HUES6 (cell line): ENCODE data around the gene ZNF202.

Experiments used
- H3K27ac ChIP-seq: 2 replicates; pipeline ENCODE4 v1.7.0; 2013; ENCODE audit warnings: low read depth, mild to moderate bottlenecking, low read length, inconsistent platforms
- H3K27me3 ChIP-seq: 2 replicates; pipeline ENCODE4 v1.6.1; 2013; ENCODE audit warnings: low read length; ENCODE audit not compliant: control insufficient read depth, insufficient read depth
- H3K36me3 ChIP-seq: 2 replicates; pipeline ENCODE4 v1.6.1; 2013; ENCODE audit warnings: low read length; ENCODE audit not compliant: control insufficient read depth, insufficient read depth
- H3K4me1 ChIP-seq: 2 replicates; pipeline ENCODE4 v1.6.1; 2013; ENCODE audit warnings: low read length; ENCODE audit not compliant: control insufficient read depth, insufficient read depth
- H3K4me3 ChIP-seq: 2 replicates; pipeline ENCODE4 v1.5.1; 2013; ENCODE audit warnings: low read depth, low read length
- H3K9ac ChIP-seq: one replicate; pipeline ENCODE4 v1.6.1; 2013; ENCODE audit warnings: mild to moderate bottlenecking, low read length
- H3K9me3 ChIP-seq: 2 replicates; pipeline ENCODE4 v1.6.1; 2013; ENCODE audit warnings: low read depth, low read length; ENCODE audit not compliant: control insufficient read depth, insufficient read depth

The ZNF202 gene

DNA sequence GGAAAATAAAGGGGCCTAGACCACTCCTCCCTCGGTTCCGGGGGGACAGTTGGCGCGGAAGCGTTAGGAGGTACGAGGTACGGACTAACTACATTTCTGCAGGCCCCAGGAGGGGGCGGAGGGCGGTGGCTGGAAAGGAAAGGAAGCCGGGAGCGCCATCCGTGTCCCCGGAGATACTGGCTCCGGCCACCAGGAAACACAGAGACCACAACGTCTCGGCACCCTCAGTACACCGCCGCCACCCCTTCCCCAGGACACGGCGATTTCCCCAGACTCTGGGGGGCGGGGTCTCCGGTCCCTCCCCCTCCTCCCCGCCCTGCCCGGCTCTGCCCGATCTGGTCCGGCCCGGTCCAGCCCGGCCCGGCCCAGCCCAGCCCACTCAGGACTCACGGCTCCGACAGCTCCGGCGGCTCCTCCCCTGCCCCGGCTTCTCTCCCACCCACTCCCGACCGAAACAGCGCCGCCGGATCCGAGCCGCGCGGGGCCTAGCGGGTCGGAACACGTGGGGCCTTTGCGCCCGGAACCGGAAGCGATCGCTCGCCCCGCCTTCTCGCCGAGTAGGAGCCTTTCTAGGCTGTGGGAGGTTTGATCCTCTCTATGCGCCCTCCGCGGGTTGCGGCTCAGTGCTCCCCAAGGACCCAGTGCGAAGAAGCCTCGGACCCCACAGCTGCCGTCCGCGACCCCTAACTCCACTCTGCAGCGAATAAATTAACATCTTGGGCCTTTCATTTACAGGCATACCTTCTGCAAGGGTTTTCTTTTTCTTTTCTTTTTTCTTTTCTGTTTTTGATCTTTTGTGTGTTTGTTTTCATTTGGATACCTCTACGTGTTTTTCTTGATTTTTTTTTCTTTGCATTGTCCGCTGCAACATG lies at the start of gene ZNF202:
TSS of gene ZNF202 (minus strand) at position 502 of the 872 bp plus-strand sequence. CDS start 10,772 bp downstream, outside the sequence.
- Histone ChIP-seq H3K9ac (peak within 1 kb of the TSS; percentile 93), H3K36me3 (peaks cover 39% of the 10 kb centered on the region), H3K9me3 (peaks cover 21% of the 10 kb centered on the region), H3K4me1 (peaks cover 43% of the 10 kb centered on the region), H3K27ac (peak within 1 kb of the TSS; percentile 93), H3K27me3 (no peaks in the 10 kb centered on the region), H3K4me3 (peak within 1 kb of the TSS; percentile 80)

GRCh38 chr11:123783536-123783935 lies 42.1 kb upstream of the ZNF202 start:
- Histone ChIP-seq H3K36me3 (no peaks in the 10 kb centered on the region; the same call in 1 of the 2 replicates), H3K27me3 (no peaks in the 10 kb centered on the region), H3K4me1 (peaks cover 7% of the 10 kb centered on the region; the same call in 1 of the 2 replicates), H3K4me3 (no peak overlapping the region), H3K9ac (no peak overlapping the region), H3K27ac (no peak overlapping the region), H3K9me3 (peaks cover 21% of the 10 kb centered on the region; the same call in 1 of the 2 replicates)

DNA sequence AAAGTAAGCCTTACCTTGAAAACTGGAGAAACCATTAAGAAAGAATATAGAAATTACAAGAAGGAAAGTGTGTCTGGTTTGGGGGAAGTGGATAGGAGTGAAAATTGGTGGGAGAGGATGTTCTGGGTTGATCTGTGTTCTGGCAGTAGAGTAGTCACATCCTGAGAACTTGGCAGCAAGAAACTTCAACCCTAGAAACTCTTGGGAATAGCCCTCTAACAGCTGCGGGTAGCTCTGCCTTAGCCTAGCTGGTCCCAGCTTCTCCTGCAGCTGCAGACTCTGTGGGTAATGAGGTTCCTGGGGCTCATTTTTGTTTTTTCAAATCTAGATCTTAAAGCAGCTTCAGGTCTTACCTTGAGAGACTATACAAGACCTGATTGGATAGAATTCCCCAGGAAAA lies 37.1 kb upstream of the ZNF202 start:
- H3K4me3 ChIP-seq = no peak overlapping the region
- H3K4me1 ChIP-seq = peaks cover 45% of the 10 kb centered on the region
- no peak overlapping the region for H3K9ac ChIP-seq
- H3K27me3 ChIP-seq = no peaks in the 10 kb centered on the region
- H3K27ac ChIP-seq = no peak overlapping the region
- peaks cover 10% of the 10 kb centered on the region; the same call in 1 of the 2 replicates for H3K9me3 ChIP-seq
- no peaks in the 10 kb centered on the region; the same call in 1 of the 2 replicates for H3K36me3 ChIP-seq

- H3K4me1 ChIP-seq = peaks cover 41% of the 10 kb centered on the region
These were observed 34.5 kb upstream of the ZNF202 start for GRCh38 chr11:123775715-123776549.

DNA sequence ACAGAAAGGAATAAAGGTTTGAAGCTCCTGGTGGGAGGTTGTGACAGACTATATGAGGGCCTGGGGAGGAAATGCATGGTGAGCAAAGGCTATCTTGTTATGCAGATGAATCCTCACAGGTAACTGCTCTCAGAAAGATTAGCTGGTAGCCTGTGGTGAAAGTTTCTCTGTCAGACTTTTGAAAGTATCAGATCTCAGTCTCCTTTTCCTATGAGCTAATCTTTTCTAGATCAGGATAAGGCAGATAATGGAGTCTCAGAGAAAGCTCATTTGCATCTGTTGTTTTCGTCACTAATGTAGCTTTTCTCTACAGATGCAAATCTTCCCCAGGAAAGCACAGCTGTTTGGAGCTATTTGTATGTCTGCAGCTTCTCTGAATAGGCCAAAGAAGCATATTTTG lies 33.8 kb upstream of the ZNF202 start:
- Histone ChIP-seq H3K9ac (no peak overlapping the region), H3K27ac (peak overlapping the region; percentile 38; the same call in 1 of the 2 replicates), H3K4me3 (no peak overlapping the region)

More at GRCh38 chr11:123775715-123776549, 34.5 kb upstream of the ZNF202 start:
- H3K27ac ChIP-seq = peak overlapping the region; percentile 38
- no peaks in the 10 kb centered on the region; the same call in 1 of the 2 replicates for H3K36me3 ChIP-seq
- H3K9me3 ChIP-seq = peaks cover 17% of the 10 kb centered on the region; the same call in 1 of the 2 replicates
- no peaks in the 10 kb centered on the region for H3K27me3 ChIP-seq
- H3K9ac ChIP-seq = peak overlapping the region; percentile 22
- H3K4me3 ChIP-seq = no peak overlapping the region

DNA sequence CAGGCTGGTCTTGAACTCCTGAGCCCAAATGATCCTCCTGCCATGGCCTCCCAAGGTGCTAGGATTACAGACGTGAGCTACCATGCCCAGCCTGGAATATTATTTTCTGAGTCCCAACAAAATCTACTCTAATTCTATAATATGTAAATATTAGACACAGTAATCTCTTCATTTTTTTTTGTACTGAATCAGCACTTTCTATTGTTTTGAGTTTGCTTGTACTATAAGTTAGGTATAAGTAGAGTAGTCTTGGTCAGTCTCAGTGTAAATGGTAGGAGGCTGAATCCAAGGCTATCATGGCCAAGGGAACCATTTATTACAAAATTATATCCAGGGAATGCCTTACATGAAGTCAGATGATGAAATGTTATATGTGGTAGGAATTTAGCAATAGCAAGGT lies 32.5 kb upstream of the ZNF202 start:
- Histone ChIP-seq H3K36me3 (no peaks in the 10 kb centered on the region), H3K4me3 (no peak overlapping the region), H3K9ac (no peak overlapping the region), H3K27me3 (no peaks in the 10 kb centered on the region), H3K4me1 (peaks cover 39% of the 10 kb centered on the region), H3K27ac (peak overlapping the region; percentile 38), H3K9me3 (peaks cover 11% of the 10 kb centered on the region; the same call in 1 of the 2 replicates)

More for the DNA sequence above, 33.8 kb upstream of the ZNF202 start:
- Histone ChIP-seq H3K4me1 (peaks cover 39% of the 10 kb centered on the region), H3K36me3 (no peaks in the 10 kb centered on the region; the same call in 1 of the 2 replicates), H3K27me3 (no peaks in the 10 kb centered on the region), H3K9me3 (peaks cover 17% of the 10 kb centered on the region; the same call in 1 of the 2 replicates)

GRCh38 chr11:123773026-123773425 lies 31.6 kb upstream of the ZNF202 start:
- Histone ChIP-seq H3K4me1 (peaks cover 39% of the 10 kb centered on the region), H3K27me3 (no peaks in the 10 kb centered on the region), H3K27ac (0 out of 2 replicates have a peak overlapping the region, but pooled peaks have one; percentile 45), H3K9me3 (peaks cover 9% of the 10 kb centered on the region; the same call in 1 of the 2 replicates), H3K4me3 (no peak overlapping the region), H3K36me3 (no peaks in the 10 kb centered on the region), H3K9ac (no peak overlapping the region)

- H3K9me3 ChIP-seq = peaks cover 12% of the 10 kb centered on the region; the same call in 1 of the 2 replicates
- H3K27ac ChIP-seq = no peak overlapping the region
- H3K4me3 ChIP-seq = no peak overlapping the region
- H3K36me3 ChIP-seq = no peaks in the 10 kb centered on the region
- peaks cover 29% of the 10 kb centered on the region for H3K4me1 ChIP-seq
- no peak overlapping the region for H3K9ac ChIP-seq
- no peaks in the 10 kb centered on the region for H3K27me3 ChIP-seq
These were observed 30.2 kb upstream of the ZNF202 start for GRCh38 chr11:123771664-123772063.

DNA sequence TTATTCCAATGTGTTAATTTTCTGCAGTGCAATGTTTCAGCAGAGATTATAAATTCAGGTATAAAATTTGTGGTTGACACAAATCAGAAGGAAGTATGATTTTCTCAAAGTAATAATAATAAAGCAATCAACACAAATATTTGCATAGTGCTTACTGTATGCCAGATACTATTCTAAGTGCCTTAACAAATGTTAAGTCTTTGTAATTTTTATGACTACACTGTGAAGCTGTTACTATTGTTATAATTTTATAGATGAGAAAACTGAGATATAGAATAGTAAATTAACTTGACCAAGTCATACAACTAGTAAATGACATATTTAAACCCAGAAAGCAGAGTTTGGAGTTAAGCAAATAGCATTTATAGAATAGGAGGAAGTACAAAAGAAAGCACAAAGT lies 29.3 kb upstream of the ZNF202 start:
- H3K27ac ChIP-seq = no peak overlapping the region
- no peak overlapping the region for H3K4me3 ChIP-seq
- H3K4me1 ChIP-seq = peaks cover 20% of the 10 kb centered on the region
- no peaks in the 10 kb centered on the region for H3K27me3 ChIP-seq
- no peak overlapping the region for H3K9ac ChIP-seq
- H3K9me3 ChIP-seq = peaks cover 12% of the 10 kb centered on the region; the same call in 1 of the 2 replicates
- H3K36me3 ChIP-seq = no peaks in the 10 kb centered on the region

- Histone ChIP-seq H3K9ac (no peak overlapping the region), H3K36me3 (no peaks in the 10 kb centered on the region), H3K9me3 (peaks cover 28% of the 10 kb centered on the region), H3K27ac (no peak overlapping the region), H3K4me3 (no peak overlapping the region), H3K4me1 (no peaks in the 10 kb centered on the region), H3K27me3 (no peaks in the 10 kb centered on the region)
These were observed 24.1 kb upstream of the ZNF202 start for GRCh38 chr11:123765601-123766000.
